SHP77 (cell line): ENCODE results near the gene TEX52.
A peak's percentile ranks its signal among the peaks of the same experiment; 100 is the strongest.
"Not testable (repeated sequence)": the region's sequence is repeated elsewhere in the genome, so short reads cannot be mapped to it uniquely, and the experiment has no call there.

ENCODE experiments used
- DNase-seq, 2 experiments: peaks; one replicate each; lab custom pipeline; 2025; lab: John Stamatoyannopoulos, UW

TEX52 gene

GRCh38 chr12:2857021-2857431 lies at the start of gene TEX52:
Gene TEX52 (minus strand): TSS chr12:2857039. CDS start chr12:2857026, 13 bp downstream.
- no peak for DNase-seq

- DNase-seq, result no peak
These were observed 47.4 kb upstream of the TEX52 start for GRCh38 chr12:2904260-2904659.

- no peak for DNase-seq
These were observed 45.5 kb upstream of the TEX52 start for GRCh38 chr12:2902272-2902880.

GRCh38 chr12:2900642-2901041 lies 43.8 kb upstream of the TEX52 start:
- DNase-seq, result no peak

- DNase-seq, result no peak
These were observed 40.6 kb upstream of the TEX52 start for GRCh38 chr12:2897418-2897817.

- DNase-seq, result no peak
These were observed 38.7 kb upstream of the TEX52 start for GRCh38 chr12:2895511-2895910.

- DNase-seq, result no peak
These were observed 38.2 kb upstream of the TEX52 start for GRCh38 chr12:2895051-2895451.

- no peak for DNase-seq
These were observed 36.2 kb upstream of the TEX52 start for GRCh38 chr12:2893007-2893406.

GRCh38 chr12:2892246-2892645 lies 35.4 kb upstream of the TEX52 start:
- no peak for DNase-seq

GRCh38 chr12:2891240-2892053 lies 34.6 kb upstream of the TEX52 start:
- DNase-seq, result no peak

- peak; percentile 86 to 88 for DNase-seq
These were observed 33.8 kb upstream of the TEX52 start, which contains the start of gene TULP3 for GRCh38 chr12:2890388-2891239. Gene TULP3 (plus strand): TSS chr12:2890891. CDS start chr12:2890948, 57 bp downstream.

GRCh38 chr12:2890001-2890387 lies 33.2 kb upstream of the TEX52 start:
- no peak for DNase-seq

- no peak for DNase-seq
These were observed 30.1 kb upstream of the TEX52 start for GRCh38 chr12:2886768-2887450.

- DNase-seq, result no peak
These were observed 28.0 kb upstream of the TEX52 start for GRCh38 chr12:2884810-2885209.

- DNase-seq, result no peak
These were observed 23.0 kb upstream of the TEX52 start for GRCh38 chr12:2879853-2880252.

GRCh38 chr12:2877953-2878732 lies 21.3 kb upstream of the TEX52 start:
- no peak for DNase-seq

- peak; percentile 37 to 60 for DNase-seq
These were observed 20.5 kb upstream of the TEX52 start, which contains the start of the genes FOXM1 and RHNO1 for GRCh38 chr12:2877047-2877952. Gene FOXM1 (minus strand): TSS chr12:2877174. CDS start chr12:2874478, 2,696 bp downstream. Gene RHNO1 (plus strand): TSS chr12:2877223. CDS start chr12:2885367, 8,144 bp downstream.

- DNase-seq, result no peak
These were observed 19.7 kb upstream of the TEX52 start for GRCh38 chr12:2876431-2877046.

- DNase-seq, result not testable (repeated sequence)
These were observed 12.3 kb upstream of the TEX52 start for GRCh38 chr12:2868986-2869632.
